GM19372 (cell line): ENCODE data around the gene RELA.

Experiments
- ATAC-seq: cut with Tn5 transposase; IDR thresholded peaks from one replicate; pipeline ENCODE4 v1.9.1; 2021; ENCODE audit warnings: mild to moderate bottlenecking, low read depth, moderate library complexity; ENCODE audit not compliant: unreplicated experiment

Gene RELA

GRCh38 chr11:65616575-65617001 is 46.1 kb downstream of the RELA start:
- ATAC-seq = no peak

- no peak for ATAC-seq
These were observed 46.7 kb downstream of the RELA start for GRCh38 chr11:65615950-65616574.

GRCh38 chr11:65615229-65615949 is 47.3 kb downstream of the RELA start, which contains the start of gene PCNX3:
Gene PCNX3 (plus strand): TSS chr11:65615776. CDS start chr11:65616312, 536 bp downstream.
- ATAC-seq = peak; percentile 84

- ATAC-seq = no peak
These were observed 49.4 kb downstream of the RELA start for GRCh38 chr11:65613091-65613928.

GRCh38 chr11:65612691-65613090 is 50.0 kb downstream of the RELA start:
- no peak for ATAC-seq

- no peak for ATAC-seq
These were observed 50.7 kb downstream of the RELA start for GRCh38 chr11:65611758-65612603.

- no peak for ATAC-seq
These were observed 51.5 kb downstream of the RELA start for GRCh38 chr11:65611028-65611757.

- ATAC-seq = no peak
These were observed 52.3 kb downstream of the RELA start for GRCh38 chr11:65610404-65610803.

- ATAC-seq = no peak
These were observed 53.1 kb downstream of the RELA start for GRCh38 chr11:65609665-65610064.

GRCh38 chr11:65609229-65609628 is 53.5 kb downstream of the RELA start:
- no peak for ATAC-seq

- ATAC-seq = no peak
These were observed 54.9 kb downstream of the RELA start for GRCh38 chr11:65607614-65608426.

GRCh38 chr11:65606876-65607613 is 55.7 kb downstream of the RELA start:
- no peak for ATAC-seq

- ATAC-seq = no peak
These were observed 58.5 kb downstream of the RELA start for GRCh38 chr11:65604258-65604657.
